Large intestine (tissue), 3 donors: ENCODE measurements around the gene ARMC2. TPM values are rescaled to one million over a fixed set of nuclear protein-coding genes. Genes with fewer than 3 reads are reported as not detected.

Experiments
- DNase-seq, 2 donors: peaks; one replicate each; pipeline versions ENCODE4 v3.0.0 to v3.0.0-alpha.2; 2013
- H3K27ac ChIP-seq: one replicate; pipeline ENCODE4 v1.5.1; 2013; ENCODE audit warnings: low read length
- H3K27me3 ChIP-seq: 2 replicates; pipeline ENCODE4 v1.6.1; 2013; ENCODE audit warnings: low read length; ENCODE audit not compliant: control insufficient read depth, insufficient read depth
- H3K36me3 ChIP-seq: 2 replicates; pipeline ENCODE4 v1.6.1; 2013; ENCODE audit warnings: low read length; ENCODE audit not compliant: control insufficient read depth, insufficient read depth
- H3K4me1 ChIP-seq: one replicate; pipeline ENCODE4 v1.6.1; 2013; ENCODE audit warnings: low read length; ENCODE audit not compliant: control insufficient read depth, insufficient read depth
- H3K4me3 ChIP-seq: one replicate; pipeline ENCODE4 v1.5.1; 2013; ENCODE audit warnings: low read length
- H3K9me3 ChIP-seq: one replicate; pipeline ENCODE4 v1.6.1; 2013; ENCODE audit warnings: mild to moderate bottlenecking, low read depth, low read length, moderate library complexity; ENCODE audit not compliant: control insufficient read depth
- WGBS: methylation state at CpG from one replicate; pipeline ENCODE4 v1.1.5; 2013; ENCODE audit warnings: low lambda C conversion rate; ENCODE audit not compliant: insufficient coverage; 5-methylcytosine and 5-hydroxymethylcytosine counted together
- polyA plus RNA-seq: library from polyadenylated mRNA; unstranded; fragments of 120-200 nt; gene quantifications from one replicate; pipeline ENCODE4 v1.2.1, GENCODE V29; 2013

Gene ARMC2
- polyA plus RNA-seq, 1 donor, result 4.7 TPM

DNA sequence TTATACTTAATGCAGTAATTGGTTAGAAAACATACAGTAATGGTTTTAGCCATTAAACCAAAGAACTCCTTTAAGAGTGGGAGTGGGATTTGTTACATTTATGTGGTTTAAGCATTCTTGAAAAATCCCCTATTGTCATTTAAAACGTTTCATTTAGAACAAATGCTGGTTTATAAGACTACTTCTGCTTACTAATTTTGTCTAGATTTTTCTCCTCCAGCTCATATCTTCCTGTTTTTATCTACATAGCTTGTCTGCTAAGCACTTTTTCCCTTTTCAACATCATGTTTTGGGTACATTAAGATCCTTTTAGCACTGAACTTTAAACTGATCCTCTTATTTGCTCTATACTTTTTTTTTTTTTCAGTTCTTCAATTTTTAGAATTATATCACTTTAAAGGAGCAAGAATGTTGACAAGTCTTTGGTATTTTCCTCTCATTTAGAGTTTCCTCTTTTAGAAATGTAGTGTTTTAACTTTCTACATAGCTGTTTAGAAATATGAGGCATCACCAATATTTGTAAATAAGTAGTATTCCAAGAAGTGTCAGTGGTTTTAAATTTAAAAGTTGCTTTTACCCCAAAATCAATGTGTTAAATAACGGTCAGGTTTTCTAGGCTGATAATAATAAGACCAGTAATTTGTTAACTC is 165.6 kb downstream of the ARMC2 start:
- no CpG with 5 or more reads among the region's 2 CpGs for WGBS
- Histone ChIP-seq H3K9me3 (no peaks in the 10 kb centered on the region), H3K36me3 (no peaks in the 10 kb centered on the region), H3K4me1 (peaks cover 4% of the 10 kb centered on the region), H3K4me3 (no peak overlapping the region), H3K27me3 (no peaks in the 10 kb centered on the region), H3K27ac (no peak overlapping the region)
- no peak for DNase-seq

DNA sequence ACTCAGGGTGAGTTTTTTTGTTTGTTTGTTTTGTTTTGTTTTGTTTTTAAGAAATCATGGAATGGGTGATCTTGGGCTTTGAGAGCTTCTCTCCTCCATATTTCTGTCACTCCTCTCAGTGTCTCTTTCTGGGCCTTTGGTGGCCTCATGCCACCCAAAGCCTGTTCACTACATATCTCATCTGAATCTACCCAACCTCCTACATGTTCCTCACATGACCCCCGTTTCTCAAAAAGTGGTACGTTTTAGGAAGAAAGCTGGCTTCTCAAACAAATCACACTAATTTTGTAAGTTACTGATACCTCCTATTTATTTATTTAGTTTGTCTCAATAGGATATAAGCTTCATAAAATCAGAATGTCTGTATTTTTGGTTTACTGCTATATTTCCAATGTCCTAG is 166.4 kb downstream of the ARMC2 start:
- Histone ChIP-seq H3K36me3 (no peaks in the 10 kb centered on the region), H3K4me1 (peaks cover 4% of the 10 kb centered on the region), H3K27me3 (no peaks in the 10 kb centered on the region), H3K4me3 (no peak overlapping the region), H3K9me3 (no peaks in the 10 kb centered on the region), H3K27ac (no peak overlapping the region)
- WGBS, result 100% methylated on average over 1 of the region's 2 CpGs
- DNase-seq, result no peak

DNA sequence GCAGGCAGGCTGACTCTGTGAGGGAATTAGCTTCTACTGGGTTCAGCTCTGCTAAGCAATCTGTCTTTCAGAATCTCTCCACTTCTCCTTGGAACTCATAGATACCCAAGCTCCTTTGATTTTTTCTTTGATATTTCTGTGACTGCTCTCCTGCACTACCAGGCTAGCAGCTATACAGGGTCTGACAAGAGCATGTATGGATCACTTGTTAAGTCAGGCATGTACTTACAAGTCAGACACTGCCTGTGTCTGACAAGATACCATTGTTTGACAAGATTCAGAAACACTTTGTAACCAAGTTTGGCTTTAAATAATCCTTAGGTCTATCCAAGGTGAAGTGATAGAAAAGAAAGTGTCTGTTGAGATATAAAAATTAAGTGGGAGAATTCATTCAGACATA is 167.0 kb downstream of the ARMC2 start:
- H3K27me3 ChIP-seq, result no peaks in the 10 kb centered on the region
- H3K9me3 ChIP-seq, result no peaks in the 10 kb centered on the region
- no peak overlapping the region for H3K4me3 ChIP-seq
- no peak overlapping the region for H3K27ac ChIP-seq
- DNase-seq, result no peak
- peaks cover 4% of the 10 kb centered on the region for H3K4me1 ChIP-seq
- no peaks in the 10 kb centered on the region for H3K36me3 ChIP-seq

DNA sequence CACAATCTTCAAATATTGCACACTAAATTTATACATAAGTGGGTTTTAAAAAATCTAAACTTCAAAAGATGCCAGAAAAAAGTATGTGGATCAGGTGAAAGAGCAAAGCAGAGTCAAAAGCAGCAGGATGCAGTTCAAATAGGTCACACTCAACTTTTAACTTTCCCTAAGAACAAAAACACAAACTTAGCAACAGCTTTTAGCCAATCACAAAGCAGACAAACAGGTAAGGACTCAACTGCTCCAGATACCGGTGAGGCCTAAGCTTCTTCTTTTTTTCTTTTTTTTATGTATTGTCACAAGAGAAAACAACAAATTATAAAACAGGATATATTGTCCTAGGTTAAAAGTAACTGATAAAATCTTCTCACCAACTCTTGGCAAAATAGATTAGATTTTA is 171.7 kb downstream of the ARMC2 start:
- H3K4me3 ChIP-seq, result no peak overlapping the region
- H3K27me3 ChIP-seq, result no peaks in the 10 kb centered on the region
- no peaks in the 10 kb centered on the region for H3K4me1 ChIP-seq
- H3K9me3 ChIP-seq, result no peaks in the 10 kb centered on the region
- no CpG with 5 or more reads among the region's 1 CpG for WGBS
- H3K36me3 ChIP-seq, result no peaks in the 10 kb centered on the region
- DNase-seq, result no peak
- H3K27ac ChIP-seq, result no peak overlapping the region

DNA sequence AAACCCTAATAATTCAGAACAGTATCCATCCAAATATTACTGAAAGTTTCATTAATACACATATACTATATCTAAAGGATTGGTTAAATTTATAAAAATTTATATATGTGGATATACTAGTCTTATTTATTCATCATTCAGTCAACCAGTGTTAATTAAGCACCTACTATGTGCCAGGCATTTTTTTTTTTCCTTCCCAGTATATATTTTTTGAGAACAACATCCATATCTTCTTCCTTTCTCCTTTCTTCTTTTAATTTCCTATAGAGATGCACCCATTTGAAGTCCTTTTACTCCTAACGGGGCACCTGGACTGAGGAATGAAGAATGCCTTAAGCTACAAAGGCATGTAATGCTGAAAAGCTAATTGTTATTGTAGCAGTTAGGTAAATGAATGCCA is 173.6 kb downstream of the ARMC2 start:
- H3K27ac ChIP-seq, result no peak overlapping the region
- H3K4me1 ChIP-seq, result no peaks in the 10 kb centered on the region
- H3K27me3 ChIP-seq, result no peaks in the 10 kb centered on the region
- WGBS, result no CpG with 5 or more reads among the region's 1 CpG
- no peak for DNase-seq
- peaks cover 4% of the 10 kb centered on the region for H3K9me3 ChIP-seq
- no peak overlapping the region for H3K4me3 ChIP-seq
- no peaks in the 10 kb centered on the region for H3K36me3 ChIP-seq

DNA sequence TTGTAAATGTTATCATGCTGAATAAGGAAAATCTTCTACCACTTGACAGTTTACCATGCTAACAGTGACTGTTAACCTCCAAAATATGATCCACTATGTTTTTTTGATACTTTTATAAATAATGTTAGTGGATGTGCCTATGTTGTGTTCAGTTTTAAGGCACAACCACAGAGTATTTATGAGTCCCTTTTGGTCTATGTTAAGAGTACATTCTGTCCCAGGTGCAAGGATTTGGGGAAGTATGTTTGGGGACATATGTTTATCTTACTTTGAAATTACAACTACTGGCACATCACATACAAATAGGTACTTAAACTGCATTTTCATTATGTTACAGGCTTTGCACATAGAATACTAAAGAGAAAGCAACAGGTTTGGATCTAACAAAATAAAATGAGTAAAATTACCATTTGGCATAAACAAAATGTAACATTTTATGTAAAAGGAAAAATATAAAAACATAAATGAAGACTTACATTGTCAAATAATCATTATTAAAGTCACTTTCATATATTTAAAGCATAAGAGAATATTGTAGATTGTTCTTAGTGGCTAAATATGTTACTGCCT is 175.2 kb downstream of the ARMC2 start:
- H3K4me3 ChIP-seq, result no peak overlapping the region
- H3K36me3 ChIP-seq, result no peaks in the 10 kb centered on the region
- H3K27ac ChIP-seq, result no peak overlapping the region
- no peak for DNase-seq
- peaks cover 4% of the 10 kb centered on the region for H3K9me3 ChIP-seq
- no peaks in the 10 kb centered on the region for H3K4me1 ChIP-seq
- H3K27me3 ChIP-seq, result no peaks in the 10 kb centered on the region

Other genes starting within 250 kb of the ARMC2 start
- 48.4 TPM for gene SESN1, start 246.4 kb downstream of the ARMC2 start, polyA plus RNA-seq
- 14.3 TPM for gene CEP57L1, start 247.1 kb downstream of the ARMC2 start, polyA plus RNA-seq